HEK293 (cell line): Measurements from ENCODE around the gene ZBTB20.

Source experiments
- CTCF ChIA-PET: fragments of 350-600 bp; formaldehyde crosslinking; extraction: SDS; loops from one replicate; lab custom pipeline; 2021; ENCODE audit warnings: antibody characterized with exemption; lab: Yijun Ruan, JAX
- POLR2A ChIA-PET: fragments of 300-600 bp; formaldehyde crosslinking; extraction: SDS; loops from one replicate; lab custom pipeline; 2020; ENCODE audit warnings: antibody characterized with exemption, inconsistent platforms; lab: Yijun Ruan, JAX
- H3K27ac ChIP-seq: fragments of 200-500 bp; sonication (Bioruptor generic); 2 replicates; pipeline ENCODE4 v1.5.1; 2014; ENCODE audit warnings: low read depth, low read length, control low read depth, inconsistent platforms; ENCODE audit errors: extremely low read depth
- H3K36me3 ChIP-seq, 2 experiments: fragments of 200-500 bp in 1 of 2; sonication (Bioruptor generic) in 1 of 2; 1 replicate in 1 of 2; 2 replicates in 1 of 2; pipeline ENCODE4 v1.5.1; 2014 to 2017; ENCODE audit warnings: inconsistent platforms in 2 of 2, low read length in 2 of 2; ENCODE audit not compliant: control insufficient read depth in 2 of 2, insufficient read depth in 1 of 2
- H3K4me1 ChIP-seq: fragments of 200-500 bp; sonication (Bioruptor generic); 2 replicates; pipeline ENCODE4 v1.5.1; 2014; ENCODE audit warnings: mild to moderate bottlenecking, low read length, inconsistent platforms; ENCODE audit not compliant: control insufficient read depth, insufficient read depth
- H3K4me3 ChIP-seq: 2 replicates; pipeline ENCODE4 v1.5.1; 2011; ENCODE audit warnings: low read depth, mild to moderate bottlenecking, control low read depth, low read length, moderate library complexity
- H3K9me3 ChIP-seq: fragments of 200-500 bp; sonication (Bioruptor generic); 2 replicates; pipeline ENCODE4 v1.5.1; 2014; ENCODE audit warnings: low read depth, low read length, inconsistent platforms; ENCODE audit not compliant: control insufficient read depth, insufficient read depth
- GFI1B ChIP-seq: fragments of 450-650 bp; formaldehyde crosslinking; IDR thresholded peaks from 2 replicates; pipeline ENCODE4 v1.5.1; 2016; ENCODE audit warnings: missing biosample characterization, missing genetic modification characterization
- YY2 ChIP-seq: fragments of 450-650 bp; formaldehyde crosslinking; IDR thresholded peaks from 2 replicates; pipeline ENCODE4 v1.5.1; 2016; ENCODE audit warnings: missing biosample characterization, missing genetic modification characterization
- ZBTB21 ChIP-seq: fragments of 450-650 bp; formaldehyde crosslinking; IDR thresholded peaks from 2 replicates; pipeline ENCODE4 v1.5.1; 2017; ENCODE audit warnings: missing biosample characterization, missing genetic modification characterization
- ZBTB6 ChIP-seq: fragments of 450-650 bp; formaldehyde crosslinking; IDR thresholded peaks from 2 replicates; pipeline ENCODE4 v1.5.1; 2017; ENCODE audit warnings: missing biosample characterization, missing genetic modification characterization
- ZNF169 ChIP-seq: fragments of 450-650 bp; formaldehyde crosslinking; IDR thresholded peaks from 2 replicates; pipeline ENCODE4 v1.5.1; 2016; ENCODE audit warnings: missing biosample characterization, missing genetic modification characterization
- ZNF174 ChIP-seq: fragments of 450-650 bp; formaldehyde crosslinking; IDR thresholded peaks from 2 replicates; pipeline ENCODE4 v1.5.0; 2017; ENCODE audit warnings: missing biosample characterization, mild to moderate bottlenecking, missing genetic modification characterization
- ZNF211 ChIP-seq: fragments of 450-650 bp; formaldehyde crosslinking; IDR thresholded peaks from 2 replicates; pipeline ENCODE4 v1.5.1; 2016; ENCODE audit warnings: low read depth, missing biosample characterization, missing genetic modification characterization
- ZNF23 ChIP-seq: fragments of 450-650 bp; formaldehyde crosslinking; IDR thresholded peaks from 2 replicates; pipeline ENCODE4 v1.5.1; 2016; ENCODE audit warnings: missing biosample characterization, missing genetic modification characterization, borderline replicate concordance
- ZNF239 ChIP-seq: fragments of 450-650 bp; formaldehyde crosslinking; IDR thresholded peaks from 2 replicates; pipeline ENCODE4 v1.5.1; 2016; ENCODE audit warnings: missing biosample characterization, missing genetic modification characterization
- ZNF623 ChIP-seq: fragments of 450-650 bp; formaldehyde crosslinking; IDR thresholded peaks from 2 replicates; pipeline ENCODE4 v1.5.1; 2016; ENCODE audit warnings: missing biosample characterization, missing genetic modification characterization
- ZNF707 ChIP-seq: fragments of 450-650 bp; formaldehyde crosslinking; IDR thresholded peaks from 2 replicates; pipeline ENCODE4 v1.5.1; 2016; ENCODE audit warnings: missing biosample characterization, missing genetic modification characterization
- ZNF792 ChIP-seq: fragments of 450-650 bp; formaldehyde crosslinking; IDR thresholded peaks from 2 replicates; pipeline ENCODE4 v1.5.1; 2016; ENCODE audit warnings: missing biosample characterization, missing genetic modification characterization
- ZSCAN16 ChIP-seq: fragments of 450-650 bp; formaldehyde crosslinking; IDR thresholded peaks from 2 replicates; pipeline ENCODE4 v1.5.1; 2016; ENCODE audit warnings: missing biosample characterization, missing genetic modification characterization
- TF ChIP-seq, protein P1 (sequence below): fragments of 450-650 bp; formaldehyde crosslinking; IDR thresholded peaks from 2 replicates; pipeline ENCODE4 v1.5.1; 2016; ENCODE audit warnings: missing biosample characterization, missing genetic modification characterization, borderline replicate concordance
- TF ChIP-seq, protein P2 (sequence below): fragments of 450-650 bp; formaldehyde crosslinking; IDR thresholded peaks from 2 replicates; pipeline ENCODE4 v1.5.1; 2017; ENCODE audit warnings: missing biosample characterization, missing genetic modification characterization
- TF ChIP-seq, protein P3 (sequence below): fragments of 450-650 bp; formaldehyde crosslinking; IDR thresholded peaks from 2 replicates; pipeline ENCODE4 v1.5.1; 2017; ENCODE audit warnings: missing biosample characterization, missing genetic modification characterization

The ZBTB20 gene

DNA sequence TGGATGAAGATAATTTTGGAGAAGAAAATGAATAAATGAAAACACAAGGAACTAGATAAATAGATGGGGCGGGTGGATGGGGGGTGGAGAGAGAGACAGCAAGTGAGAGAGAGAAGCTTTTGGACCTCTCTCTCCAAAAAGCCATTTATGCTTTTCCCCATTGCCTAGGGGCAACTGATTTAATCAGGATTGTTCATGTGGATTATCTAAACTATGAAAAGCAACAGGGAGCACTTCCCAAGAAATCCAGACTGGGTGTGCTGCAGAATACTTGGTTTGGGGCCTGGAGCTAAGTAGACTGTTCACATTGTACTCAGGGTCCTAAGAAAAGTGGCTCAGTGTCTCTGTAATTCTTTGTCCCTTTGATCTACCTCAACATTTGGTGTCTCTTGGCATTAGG is 486.3 kb downstream of the ZBTB20 start (continued):
- TF ChIP-seq, protein P1, sequence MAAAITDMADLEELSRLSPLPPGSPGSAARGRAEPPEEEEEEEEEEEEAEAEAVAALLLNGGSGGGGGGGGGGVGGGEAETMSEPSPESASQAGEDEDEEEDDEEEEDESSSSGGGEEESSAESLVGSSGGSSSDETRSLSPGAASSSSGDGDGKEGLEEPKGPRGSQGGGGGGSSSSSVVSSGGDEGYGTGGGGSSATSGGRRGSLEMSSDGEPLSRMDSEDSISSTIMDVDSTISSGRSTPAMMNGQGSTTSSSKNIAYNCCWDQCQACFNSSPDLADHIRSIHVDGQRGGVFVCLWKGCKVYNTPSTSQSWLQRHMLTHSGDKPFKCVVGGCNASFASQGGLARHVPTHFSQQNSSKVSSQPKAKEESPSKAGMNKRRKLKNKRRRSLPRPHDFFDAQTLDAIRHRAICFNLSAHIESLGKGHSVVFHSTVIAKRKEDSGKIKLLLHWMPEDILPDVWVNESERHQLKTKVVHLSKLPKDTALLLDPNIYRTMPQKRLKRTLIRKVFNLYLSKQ (tag by site-specific recombination): no peak
- TF ChIP-seq, protein P2, sequence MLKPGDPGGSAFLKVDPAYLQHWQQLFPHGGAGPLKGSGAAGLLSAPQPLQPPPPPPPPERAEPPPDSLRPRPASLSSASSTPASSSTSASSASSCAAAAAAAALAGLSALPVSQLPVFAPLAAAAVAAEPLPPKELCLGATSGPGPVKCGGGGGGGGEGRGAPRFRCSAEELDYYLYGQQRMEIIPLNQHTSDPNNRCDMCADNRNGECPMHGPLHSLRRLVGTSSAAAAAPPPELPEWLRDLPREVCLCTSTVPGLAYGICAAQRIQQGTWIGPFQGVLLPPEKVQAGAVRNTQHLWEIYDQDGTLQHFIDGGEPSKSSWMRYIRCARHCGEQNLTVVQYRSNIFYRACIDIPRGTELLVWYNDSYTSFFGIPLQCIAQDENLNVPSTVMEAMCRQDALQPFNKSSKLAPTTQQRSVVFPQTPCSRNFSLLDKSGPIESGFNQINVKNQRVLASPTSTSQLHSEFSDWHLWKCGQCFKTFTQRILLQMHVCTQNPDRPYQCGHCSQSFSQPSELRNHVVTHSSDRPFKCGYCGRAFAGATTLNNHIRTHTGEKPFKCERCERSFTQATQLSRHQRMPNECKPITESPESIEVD (tag by site-specific recombination): no peak
- TF ChIP-seq ZBTB6 (tag by site-specific recombination) (no peak), YY2 (tag by site-specific recombination) (no peak), ZNF174 (tag by site-specific recombination) (no peak)

- Histone ChIP-seq H3K4me3 (no peak overlapping the region), H3K9me3 (no peaks in the 10 kb centered on the region), H3K27ac (no peak overlapping the region), H3K36me3 (no peaks in the 10 kb centered on the region), H3K4me1 (peaks cover 5% of the 10 kb centered on the region; the same call in 1 of the 2 replicates)
- POLR2A ChIA-PET: interaction anchor here (0.6 kb wide), 1 partner anchor 17 kb away, joined by 9 read pairs; no protein-coding TSS in a partner anchor
- CTCF ChIA-PET: no interaction called here
- TF ChIP-seq ZSCAN16 (tag by site-specific recombination): no peak
- TF ChIP-seq ZNF211 (tag by site-specific recombination): no peak
- TF ChIP-seq ZNF707 (tag by site-specific recombination): no peak
- TF ChIP-seq ZNF792: no peak
- no peak for TF ChIP-seq ZBTB21
- TF ChIP-seq ZNF169 (tag by site-specific recombination): no peak
- TF ChIP-seq GFI1B (tag by site-specific recombination): no peak
- no peak for TF ChIP-seq ZNF239 (tag by site-specific recombination)
- no peak for TF ChIP-seq ZNF623 (tag by site-specific recombination)
- TF ChIP-seq ZNF23 (tag by site-specific recombination): no peak
- TF ChIP-seq, protein P3, sequence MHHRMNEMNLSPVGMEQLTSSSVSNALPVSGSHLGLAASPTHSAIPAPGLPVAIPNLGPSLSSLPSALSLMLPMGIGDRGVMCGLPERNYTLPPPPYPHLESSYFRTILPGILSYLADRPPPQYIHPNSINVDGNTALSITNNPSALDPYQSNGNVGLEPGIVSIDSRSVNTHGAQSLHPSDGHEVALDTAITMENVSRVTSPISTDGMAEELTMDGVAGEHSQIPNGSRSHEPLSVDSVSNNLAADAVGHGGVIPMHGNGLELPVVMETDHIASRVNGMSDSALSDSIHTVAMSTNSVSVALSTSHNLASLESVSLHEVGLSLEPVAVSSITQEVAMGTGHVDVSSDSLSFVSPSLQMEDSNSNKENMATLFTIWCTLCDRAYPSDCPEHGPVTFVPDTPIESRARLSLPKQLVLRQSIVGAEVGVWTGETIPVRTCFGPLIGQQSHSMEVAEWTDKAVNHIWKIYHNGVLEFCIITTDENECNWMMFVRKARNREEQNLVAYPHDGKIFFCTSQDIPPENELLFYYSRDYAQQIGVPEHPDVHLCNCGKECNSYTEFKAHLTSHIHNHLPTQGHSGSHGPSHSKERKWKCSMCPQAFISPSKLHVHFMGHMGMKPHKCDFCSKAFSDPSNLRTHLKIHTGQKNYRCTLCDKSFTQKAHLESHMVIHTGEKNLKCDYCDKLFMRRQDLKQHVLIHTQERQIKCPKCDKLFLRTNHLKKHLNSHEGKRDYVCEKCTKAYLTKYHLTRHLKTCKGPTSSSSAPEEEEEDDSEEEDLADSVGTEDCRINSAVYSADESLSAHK: no peak
- TF ChIP-seq, all 188 proteins: peak for 0
Observed at GRCh38 chr3:114660124-114660523, 487.0 kb downstream of the ZBTB20 start.
